Inflammatory macrophage treated with lipopolysaccharide for 1 hour (primary cell): ENCODE measurements around the gene VAMP1.
"Not testable (repeated sequence)": the region's sequence is repeated elsewhere in the genome, so short reads cannot be mapped to it uniquely, and the experiment has no call there.

Source experiments
- DNase-seq, 2 donors: peaks; one replicate each; pipeline ENCODE4 v3.0.0-alpha.2; 2020 to 2022

VAMP1 gene, protein sequence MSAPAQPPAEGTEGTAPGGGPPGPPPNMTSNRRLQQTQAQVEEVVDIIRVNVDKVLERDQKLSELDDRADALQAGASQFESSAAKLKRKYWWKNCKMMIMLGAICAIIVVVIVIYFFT

GRCh38 chr12:6470375-6471163, at the start of gene VAMP1:
Gene VAMP1, minus strand, starts transcription at chr12:6470677. Its CDS starts 146 bp downstream, at chr12:6470531.
- peak; percentile 94 to 96 for DNase-seq

DNA sequence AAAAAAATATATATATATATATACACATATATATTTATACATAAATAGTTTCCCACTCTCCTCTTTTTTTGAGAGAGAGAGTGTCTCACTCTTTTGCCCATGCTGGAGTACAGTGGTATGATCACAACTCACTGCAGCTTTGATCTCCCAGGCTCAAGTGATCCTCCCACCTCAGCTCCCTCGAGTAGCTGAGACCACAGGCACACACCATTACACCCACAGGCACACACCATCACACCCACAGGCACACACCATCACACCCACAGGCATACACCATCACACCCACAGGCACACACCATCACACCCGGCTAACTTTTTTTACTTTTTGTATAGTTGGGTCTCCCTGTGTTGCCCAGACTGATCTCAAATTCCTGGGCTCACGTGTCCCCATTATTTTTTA, 49.7 kb upstream of the VAMP1 start:
- DNase-seq = no peak

DNA sequence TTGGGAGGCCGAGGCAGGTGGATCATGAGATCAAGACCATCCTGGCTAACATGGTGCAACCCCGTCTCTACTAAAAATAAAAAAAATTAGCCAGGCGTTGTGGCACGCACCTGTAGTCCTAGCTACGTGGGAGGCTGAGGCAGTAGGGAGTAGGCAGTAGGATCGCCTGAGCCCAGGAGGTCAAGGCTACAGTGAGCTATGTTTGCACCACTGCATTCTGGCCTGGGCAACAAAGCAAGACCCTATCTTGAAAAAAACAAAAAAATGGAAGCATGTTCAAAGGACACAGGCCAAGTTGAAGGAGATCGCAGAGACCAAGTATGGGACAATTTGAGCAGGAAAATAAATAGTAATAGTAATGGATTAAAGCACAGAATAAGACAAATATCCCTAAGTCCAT, 37.6 kb upstream of the VAMP1 start:
- DNase-seq = no peak

GRCh38 chr12:6507102-6507998, 36.9 kb upstream of the VAMP1 start:
- no peak for DNase-seq

GRCh38 chr12:6500466-6500865, 30.0 kb upstream of the VAMP1 start:
- DNase-seq = no peak

GRCh38 chr12:6497291-6497690, 26.8 kb upstream of the VAMP1 start:
- DNase-seq = not testable (repeated sequence)

DNA sequence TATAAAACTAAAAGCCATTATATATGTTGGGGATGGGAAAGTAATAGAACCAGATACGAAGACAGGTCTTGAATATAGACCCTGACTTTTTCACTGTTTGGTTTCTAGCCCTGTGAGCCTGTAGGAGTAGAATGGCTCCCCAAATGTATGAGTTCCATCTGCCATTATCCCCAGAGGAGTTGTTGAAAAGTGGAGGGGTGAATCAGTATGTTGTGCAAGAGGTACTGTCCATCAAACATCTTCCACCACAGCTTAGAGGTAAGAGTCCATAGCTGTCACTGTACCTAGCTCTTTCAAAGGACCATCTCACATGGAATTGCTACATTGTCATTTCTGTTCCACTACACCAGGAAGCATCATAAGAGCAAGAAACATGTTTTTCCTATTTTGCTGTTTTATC, 24.5 kb upstream of the VAMP1 start:
- DNase-seq = no peak

DNA sequence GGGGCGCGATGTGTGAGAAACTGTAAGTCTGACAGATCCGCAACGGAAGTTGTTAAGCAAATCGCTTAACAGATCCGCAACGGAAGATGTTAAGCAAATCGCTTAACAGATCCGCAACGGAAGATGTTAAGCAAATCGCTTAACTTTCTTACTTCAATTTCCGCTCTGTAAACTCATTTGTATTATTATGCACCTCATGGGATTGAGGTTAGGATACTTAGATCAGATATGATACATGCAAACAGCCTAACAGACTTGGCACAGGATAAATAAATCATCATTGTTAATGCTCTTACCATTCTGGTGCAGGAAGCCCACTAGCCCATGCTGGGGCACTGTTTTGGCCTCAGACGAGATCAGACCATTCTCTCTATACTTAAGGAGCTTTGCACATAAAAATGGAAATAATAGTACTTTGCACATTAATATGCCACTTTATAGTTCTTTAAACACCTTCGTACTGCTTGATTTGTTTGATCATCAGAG, 23.8 kb upstream of the VAMP1 start:
- no peak for DNase-seq

- DNase-seq = peak; percentile 94 to 96
Measured at GRCh38 chr12:6493497-6494257, 23.2 kb upstream of the VAMP1 start, which contains the start of gene NCAPD2. Gene NCAPD2, plus strand, starts transcription at chr12:6494102. Its CDS starts 997 bp downstream, at chr12:6495099.

DNA sequence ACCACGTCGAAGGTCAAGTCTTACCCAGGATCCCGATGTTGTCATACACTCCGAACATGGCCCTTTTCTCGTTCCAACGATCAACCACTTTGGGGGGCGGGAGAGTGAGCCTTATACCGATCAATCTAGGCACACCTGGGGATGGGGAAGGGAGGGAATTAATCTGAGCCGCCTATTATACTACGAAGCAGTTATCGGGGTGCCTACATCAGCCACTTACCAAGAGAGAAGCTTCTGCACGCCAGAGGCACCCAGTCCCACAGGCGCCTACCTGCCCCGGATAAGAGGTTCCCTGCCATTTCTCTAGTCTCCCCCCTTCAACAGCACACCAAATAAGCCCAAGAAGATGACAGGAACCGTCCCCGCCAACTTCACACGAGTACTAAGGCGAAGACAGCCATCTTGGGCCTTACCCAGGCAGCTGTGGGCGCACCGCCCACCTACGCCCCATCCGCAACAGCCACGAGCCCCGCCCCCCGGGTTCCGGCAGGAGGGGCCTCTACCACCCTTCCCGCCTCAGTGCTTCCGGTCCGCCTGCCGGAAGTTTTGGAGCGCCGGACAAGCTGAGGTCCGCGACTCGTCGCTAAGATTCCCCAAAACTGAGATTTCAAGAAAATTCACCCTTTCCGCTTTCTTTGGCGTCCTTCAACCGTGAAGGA, 22.5 kb upstream of the VAMP1 start, which contains the start of gene MRPL51:
Gene MRPL51 (minus strand): TSS at position 425 of the 659 bp plus-strand sequence. CDS start 126 bp downstream, at position 299.
- peak; percentile 87 to 98 for DNase-seq

GRCh38 chr12:6490673-6491072, 20.2 kb upstream of the VAMP1 start:
- not testable (repeated sequence) for DNase-seq

DNA sequence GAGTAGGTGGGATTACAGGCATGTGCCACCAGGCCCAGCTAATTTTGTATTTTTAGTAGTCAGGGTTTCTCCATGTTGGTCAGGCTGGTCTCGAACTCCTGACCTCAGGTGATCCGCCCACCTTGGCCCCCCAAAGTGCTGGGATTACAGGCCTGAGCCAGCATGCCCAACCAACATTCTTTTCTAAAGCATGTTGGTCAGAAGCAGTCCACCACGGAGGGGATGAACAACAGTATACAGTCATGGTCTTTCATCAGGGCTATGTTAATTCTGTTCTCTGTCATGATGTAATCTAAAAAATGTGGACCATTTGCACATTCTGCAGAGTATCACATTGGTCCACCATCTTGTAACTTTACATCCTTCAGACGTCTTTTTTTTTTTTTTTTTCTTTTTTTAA, 19.0 kb upstream of the VAMP1 start:
- DNase-seq = no peak

GRCh38 chr12:6488240-6488639, 17.8 kb upstream of the VAMP1 start:
- DNase-seq = no peak

- DNase-seq = no peak
Measured at GRCh38 chr12:6478416-6478815, 7.9 kb upstream of the VAMP1 start.

- DNase-seq = not testable (repeated sequence)
Measured at GRCh38 chr12:6477601-6478377, 7.3 kb upstream of the VAMP1 start.

DNA sequence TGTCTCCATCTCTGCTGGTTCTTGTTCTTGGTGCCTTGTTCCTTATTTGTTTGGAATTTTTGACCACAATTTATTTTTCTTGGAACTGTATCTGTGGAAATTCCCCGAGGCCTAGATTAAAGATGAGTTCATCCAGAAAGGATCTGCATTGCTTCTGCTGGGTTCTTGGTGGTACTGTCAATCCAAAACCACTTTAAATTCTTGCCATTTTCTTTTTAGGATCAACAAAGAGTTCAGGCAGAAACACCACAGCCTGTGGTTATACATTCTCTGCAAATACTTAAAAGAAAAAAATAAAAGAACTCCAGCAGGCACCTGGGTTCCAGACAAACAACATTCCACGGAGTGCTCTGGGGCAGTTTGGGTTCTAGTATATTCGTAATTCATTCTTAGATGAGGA, 6.0 kb upstream of the VAMP1 start:
- DNase-seq = peak; percentile 55 to 62

DNA sequence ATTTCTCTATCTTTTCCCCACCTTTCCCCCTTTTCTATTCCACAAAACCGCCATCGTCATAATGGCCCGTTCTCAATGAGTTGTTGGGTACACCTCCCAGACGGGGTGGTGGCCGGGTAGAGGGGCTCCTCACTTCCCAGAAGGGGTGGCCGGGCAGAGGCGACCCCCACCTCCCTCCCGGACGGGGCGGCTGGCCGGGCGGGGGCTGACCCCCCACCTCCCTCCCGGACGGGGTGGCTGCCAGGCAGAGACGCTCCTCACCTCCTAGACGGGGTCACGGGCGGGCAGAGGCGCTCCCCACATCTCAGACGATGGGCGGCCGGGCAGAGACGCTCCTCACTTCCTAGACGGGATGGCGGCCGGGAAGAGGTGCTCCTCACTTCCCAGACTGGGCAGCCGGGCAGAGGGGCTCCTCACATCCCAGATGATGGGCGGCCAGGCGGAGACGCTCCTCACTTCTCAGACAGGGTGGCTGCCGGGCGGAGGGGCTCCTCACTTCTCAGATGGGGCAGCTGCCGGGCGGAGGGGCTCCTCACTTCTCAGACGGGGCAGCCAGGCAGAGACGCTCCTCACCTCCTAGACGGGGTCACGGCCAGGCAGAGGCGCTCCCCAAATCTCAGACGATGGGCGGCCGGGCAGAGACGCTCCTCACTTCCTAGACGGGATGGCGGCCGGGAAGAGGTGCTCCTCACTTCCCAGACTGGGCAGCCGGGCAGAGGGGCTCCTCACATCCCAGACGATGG, 4.9 kb upstream of the VAMP1 start:
- not testable (repeated sequence) for DNase-seq

- no peak for DNase-seq
Measured at GRCh38 chr12:6472491-6472890, 2.0 kb upstream of the VAMP1 start.

- DNase-seq = peak; percentile 50 to 62
Measured at GRCh38 chr12:6471989-6472360, 1.5 kb upstream of the VAMP1 start.
